Cardiac fibroblast (primary cell): Measurements from ENCODE around the gene FXYD5.
"Not testable (repeated sequence)": the region's sequence is repeated elsewhere in the genome, so short reads cannot be mapped to it uniquely, and the experiment has no call there.

Source experiments
- DNase-seq, 2 donors: peaks; one replicate each; pipeline versions ENCODE4 v3.0.0 to v3.0.0-alpha.2; 2010; ENCODE audit warnings: low read depth in 2 of 2
- H3K4me3 ChIP-seq, 2 donors: replicated peaks in 1 of 2; 1 replicate in 1 of 2; 2 replicates in 1 of 2; pipeline ENCODE4 v1.5.1; 2011; ENCODE audit warnings: low read depth in 2 of 2, low read length in 2 of 2, mild to moderate bottlenecking in 2 of 2, moderate library complexity in 1 of 2
- TF ChIP-seq, protein P1 (sequence below): IDR thresholded peaks from one replicate; pipeline ENCODE4 v1.5.1; 2011; ENCODE audit warnings: low read depth, mild to moderate bottlenecking, low read length, inconsistent platforms

The FXYD5 gene

GRCh38 chr19:35179830-35180229 lies 25.3 kb downstream of the FXYD5 start:
- no peak overlapping the region for H3K4me3 ChIP-seq
- TF ChIP-seq, protein P1, sequence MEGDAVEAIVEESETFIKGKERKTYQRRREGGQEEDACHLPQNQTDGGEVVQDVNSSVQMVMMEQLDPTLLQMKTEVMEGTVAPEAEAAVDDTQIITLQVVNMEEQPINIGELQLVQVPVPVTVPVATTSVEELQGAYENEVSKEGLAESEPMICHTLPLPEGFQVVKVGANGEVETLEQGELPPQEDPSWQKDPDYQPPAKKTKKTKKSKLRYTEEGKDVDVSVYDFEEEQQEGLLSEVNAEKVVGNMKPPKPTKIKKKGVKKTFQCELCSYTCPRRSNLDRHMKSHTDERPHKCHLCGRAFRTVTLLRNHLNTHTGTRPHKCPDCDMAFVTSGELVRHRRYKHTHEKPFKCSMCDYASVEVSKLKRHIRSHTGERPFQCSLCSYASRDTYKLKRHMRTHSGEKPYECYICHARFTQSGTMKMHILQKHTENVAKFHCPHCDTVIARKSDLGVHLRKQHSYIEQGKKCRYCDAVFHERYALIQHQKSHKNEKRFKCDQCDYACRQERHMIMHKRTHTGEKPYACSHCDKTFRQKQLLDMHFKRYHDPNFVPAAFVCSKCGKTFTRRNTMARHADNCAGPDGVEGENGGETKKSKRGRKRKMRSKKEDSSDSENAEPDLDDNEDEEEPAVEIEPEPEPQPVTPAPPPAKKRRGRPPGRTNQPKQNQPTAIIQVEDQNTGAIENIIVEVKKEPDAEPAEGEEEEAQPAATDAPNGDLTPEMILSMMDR, result no peak
- DNase-seq, result no peak

- H3K4me3 ChIP-seq, result no peak overlapping the region
- TF ChIP-seq, protein P1, result no peak
- DNase-seq, result no peak
Measured at GRCh38 chr19:35181387-35181786, 26.9 kb downstream of the FXYD5 start.

DNA sequence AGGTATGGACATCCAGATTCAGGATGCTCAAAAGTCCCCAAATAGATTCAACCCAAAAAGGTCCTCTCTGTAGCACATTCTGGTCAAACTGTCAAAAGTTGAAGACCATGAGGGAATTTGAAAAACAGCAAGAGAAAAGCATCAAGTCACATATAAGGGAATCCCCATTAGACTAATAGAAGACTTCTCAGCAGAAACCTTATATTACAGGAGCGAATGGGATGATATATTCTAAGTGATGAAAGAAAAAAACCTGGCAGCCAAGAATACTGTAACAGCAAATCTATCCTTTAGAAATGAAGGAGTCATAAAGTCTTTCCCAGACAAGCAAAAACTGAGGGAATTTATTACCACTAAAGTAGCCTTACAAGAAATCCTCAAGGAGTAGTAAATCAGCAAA lies 29.7 kb downstream of the FXYD5 start:
- no peak overlapping the region for H3K4me3 ChIP-seq
- no peak for DNase-seq
- TF ChIP-seq, protein P1, result no peak

DNA sequence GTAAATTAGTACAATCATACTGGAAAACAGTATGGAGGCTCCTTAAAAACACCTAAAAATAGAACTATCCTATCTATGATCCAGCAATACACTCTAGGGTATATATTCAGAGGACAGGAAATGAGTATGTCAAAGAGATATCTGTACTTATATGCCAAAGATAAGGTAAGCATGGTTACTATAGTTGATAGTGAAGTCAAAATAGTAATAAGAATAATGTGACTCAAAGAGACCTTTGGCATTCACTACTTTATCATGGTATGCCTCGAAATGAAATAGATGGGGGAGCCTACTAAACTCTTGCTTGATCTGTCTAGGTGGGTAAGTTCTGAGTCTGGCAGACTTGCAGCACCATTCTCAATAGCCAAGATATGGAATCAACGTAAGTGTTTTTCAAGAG lies 30.3 kb downstream of the FXYD5 start:
- no peak for DNase-seq
- TF ChIP-seq, protein P1, result no peak
- H3K4me3 ChIP-seq, result no peak overlapping the region

GRCh38 chr19:35194012-35194984 lies 39.8 kb downstream of the FXYD5 start:
- DNase-seq, result no peak
- TF ChIP-seq, protein P1, result no peak
- H3K4me3 ChIP-seq, result no peak overlapping the region

DNA sequence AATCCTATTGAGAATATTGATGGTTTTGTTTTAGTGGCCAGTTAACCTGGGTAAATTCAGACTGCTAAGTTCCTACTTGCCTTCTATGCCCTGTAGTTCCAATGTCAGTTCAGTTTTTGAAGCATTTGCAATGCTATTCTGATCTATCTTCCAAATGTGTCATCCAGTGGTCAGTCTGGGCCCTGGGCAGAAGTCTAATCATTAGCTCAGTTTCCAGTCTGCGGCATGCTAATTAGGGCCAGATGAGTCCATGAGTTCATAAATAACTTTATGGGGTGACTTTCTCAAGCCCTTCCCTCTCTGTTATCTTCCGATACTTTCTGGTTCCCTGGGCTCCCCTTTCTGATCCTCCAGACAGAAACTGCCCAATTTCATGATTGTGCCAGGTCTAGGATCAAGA lies 41.3 kb downstream of the FXYD5 start:
- DNase-seq, result no peak
- TF ChIP-seq, protein P1, result no peak
- no peak overlapping the region for H3K4me3 ChIP-seq

DNA sequence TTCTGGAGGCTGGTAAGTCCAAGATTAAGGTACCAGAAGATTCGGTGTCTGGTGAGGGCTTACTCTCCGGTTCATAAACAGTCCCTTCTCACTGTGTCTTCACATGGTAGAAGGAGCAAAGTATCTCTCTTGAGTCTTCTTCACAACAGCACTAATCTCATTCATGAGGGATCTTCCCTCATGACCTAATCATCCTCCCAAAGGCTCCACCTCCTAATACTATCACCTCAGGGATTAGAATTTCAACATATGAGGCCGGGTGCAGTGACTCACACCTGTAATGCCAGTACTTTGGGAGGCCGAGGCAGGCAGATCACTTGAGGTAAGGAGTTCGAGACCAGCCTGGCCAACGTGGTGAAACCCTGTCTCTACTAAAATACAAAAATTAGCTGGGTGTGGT lies 42.3 kb downstream of the FXYD5 start:
- DNase-seq, result peak in 1 of 2 donors; percentile 32
- not testable (repeated sequence) for H3K4me3 ChIP-seq
